NCI-H128 (cell line): ENCODE results near the gene TEC.
"Not testable (repeated sequence)": the region's sequence is repeated elsewhere in the genome, so short reads cannot be mapped to it uniquely, and the experiment has no call there.

ENCODE experiments used
- DNase-seq: peaks from one replicate; lab custom pipeline; 2025; ENCODE audit not compliant: unreplicated experiment; lab: John Stamatoyannopoulos, UW

Gene TEC

DNA sequence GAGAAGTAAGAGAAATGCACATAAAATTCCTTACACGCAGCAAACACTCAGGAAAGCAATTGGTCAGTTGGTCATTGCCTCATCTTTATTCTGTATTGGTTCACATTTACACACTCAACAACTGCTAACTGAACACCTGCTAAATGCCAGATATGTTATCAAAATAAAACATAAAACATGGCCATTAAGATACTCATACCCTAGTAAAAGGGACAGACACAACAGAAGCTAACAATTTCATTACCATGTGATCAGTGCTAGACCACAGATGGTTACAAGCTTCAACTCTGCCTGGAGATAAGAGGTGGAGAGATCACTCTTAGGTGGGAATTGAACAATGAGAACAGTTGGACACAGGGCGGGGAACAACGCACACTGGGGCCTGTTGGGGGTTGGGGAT, 26.2 kb downstream of the TEC start:
- no peak for DNase-seq

DNA sequence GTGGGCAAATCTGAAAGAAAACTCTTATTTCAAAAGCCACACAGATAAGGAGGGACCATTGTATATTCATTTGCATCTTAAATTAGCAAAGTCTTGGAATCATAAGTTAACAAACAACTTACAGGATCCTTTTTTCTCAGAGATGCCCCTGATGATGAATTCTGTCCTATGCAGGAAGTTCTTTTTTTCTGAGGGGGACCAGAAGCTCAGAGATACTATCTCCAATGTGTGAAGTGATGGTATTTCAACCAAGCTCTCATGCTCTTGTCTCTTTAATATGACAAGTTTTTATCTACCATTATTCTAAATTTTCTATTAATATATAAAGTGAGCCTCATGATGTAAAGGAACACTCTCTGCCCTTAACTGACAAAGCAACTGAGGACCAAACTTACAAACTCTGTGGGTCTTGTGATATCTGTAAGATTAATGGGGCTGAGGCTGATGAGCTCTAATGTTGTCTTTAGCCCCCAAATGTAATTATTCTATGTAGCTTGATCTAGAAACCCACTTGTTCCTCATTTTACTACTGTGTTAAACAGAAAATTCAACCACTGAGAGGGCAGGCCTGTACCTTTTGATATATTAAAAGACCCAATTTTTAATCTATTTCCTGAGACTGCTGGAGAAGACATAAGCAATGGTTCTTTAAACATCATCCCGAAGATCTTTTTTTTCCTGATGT, 27.0 kb downstream of the TEC start:
- DNase-seq: no peak

DNA sequence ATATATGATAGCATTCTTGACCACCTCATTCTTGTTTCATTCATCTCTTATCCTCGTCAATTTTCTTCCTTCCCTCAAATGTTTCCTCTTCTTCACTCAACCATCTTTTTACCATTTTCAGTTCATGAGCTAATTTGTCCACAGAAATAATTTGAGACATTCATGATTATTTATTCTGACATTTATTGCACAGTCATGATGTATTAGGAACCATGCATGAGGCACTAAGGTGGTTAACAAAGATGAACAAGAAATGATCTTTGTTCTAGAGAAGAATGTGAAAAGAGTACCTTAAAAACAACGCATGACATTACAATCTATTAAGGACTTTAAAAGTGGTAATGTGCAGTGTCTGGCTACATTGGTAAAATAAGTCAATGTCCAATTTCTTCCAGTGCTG, 27.9 kb downstream of the TEC start:
- DNase-seq: no peak

DNA sequence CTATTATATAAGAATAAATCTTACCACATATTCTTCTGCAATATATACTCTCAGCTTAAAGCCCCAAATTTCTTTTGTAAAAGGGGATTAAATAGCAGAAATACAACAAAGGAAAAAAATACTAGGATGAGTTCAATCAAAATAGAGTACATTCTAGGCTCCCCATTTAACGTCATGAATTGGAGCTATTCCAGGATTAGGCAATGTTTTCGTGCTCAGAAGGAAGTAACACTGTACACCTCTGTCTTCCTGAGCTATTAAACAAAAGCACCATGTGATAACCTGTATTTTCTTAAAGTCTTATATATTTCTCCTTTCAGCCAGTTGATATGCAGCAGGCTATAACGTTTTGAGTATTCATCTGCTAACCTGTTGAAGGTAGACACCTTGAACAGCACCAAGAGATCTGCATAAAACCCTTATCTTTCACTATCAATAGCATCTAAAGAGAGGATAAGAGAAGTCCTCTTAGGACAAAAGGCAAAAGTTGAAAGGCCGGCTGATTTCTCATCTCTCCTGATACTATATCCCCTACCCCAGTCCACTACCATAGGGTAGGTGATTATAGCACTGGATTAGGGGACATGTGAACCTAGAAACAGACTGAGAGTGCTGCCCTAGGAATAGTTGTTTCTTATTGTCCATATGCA, 31.5 kb downstream of the TEC start:
- DNase-seq: no peak

DNA sequence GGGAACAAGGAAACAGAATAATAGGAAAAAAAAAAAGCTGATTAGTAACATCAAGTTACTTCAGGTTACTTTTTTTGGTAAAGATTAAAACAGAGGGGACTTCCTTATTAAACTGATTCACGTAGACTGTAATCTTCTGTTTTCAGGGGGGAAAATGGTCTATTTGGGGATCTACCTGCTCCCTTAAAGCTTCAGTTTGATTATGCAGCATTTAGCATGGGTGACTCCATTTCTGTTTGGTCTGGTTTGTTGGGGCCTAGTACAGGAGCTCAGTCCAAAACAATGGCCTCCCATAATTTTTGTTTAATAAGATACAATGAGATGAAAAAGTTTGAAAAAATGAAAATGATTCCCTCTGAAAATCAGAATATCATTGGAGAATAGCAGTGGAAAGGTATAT, 34.6 kb downstream of the TEC start:
- DNase-seq: no peak

DNA sequence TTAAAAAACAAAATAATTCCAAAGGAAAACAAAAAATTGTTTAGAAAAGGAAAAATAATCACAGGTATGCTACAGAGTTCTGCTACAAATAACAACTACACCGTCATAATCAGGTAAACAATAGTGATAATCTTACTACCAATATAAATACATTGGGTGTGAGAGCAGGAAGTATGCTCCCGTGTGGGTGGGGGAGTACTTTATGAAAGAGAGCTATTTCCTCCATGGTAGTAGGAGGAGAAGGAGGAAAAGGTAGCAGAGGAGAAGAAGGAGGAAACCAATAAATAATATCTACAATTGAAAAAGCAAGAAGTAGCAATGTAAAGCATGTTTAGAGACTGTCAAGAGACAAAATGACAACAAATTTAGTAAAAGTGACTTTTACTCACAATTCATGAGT, 35.1 kb downstream of the TEC start:
- no peak for DNase-seq

DNA sequence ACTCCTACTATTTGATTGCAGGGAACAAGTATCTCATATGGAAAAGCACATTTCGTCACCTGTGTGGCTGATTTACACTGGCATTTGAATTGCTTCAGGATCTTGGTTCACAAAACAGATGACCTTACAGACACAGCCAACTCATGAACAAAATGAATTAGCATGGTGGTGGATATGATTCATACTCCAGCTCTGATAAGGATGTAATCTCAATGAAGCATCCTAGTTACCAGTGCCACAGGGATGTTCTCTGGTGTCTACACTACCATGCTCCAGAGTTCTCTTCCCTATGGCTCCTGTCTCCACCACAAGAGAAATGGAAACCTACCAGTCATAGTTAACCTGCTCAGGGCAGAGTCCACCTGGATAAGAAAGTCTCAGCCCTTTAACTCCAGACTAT, 40.7 kb downstream of the TEC start:
- DNase-seq: no peak

DNA sequence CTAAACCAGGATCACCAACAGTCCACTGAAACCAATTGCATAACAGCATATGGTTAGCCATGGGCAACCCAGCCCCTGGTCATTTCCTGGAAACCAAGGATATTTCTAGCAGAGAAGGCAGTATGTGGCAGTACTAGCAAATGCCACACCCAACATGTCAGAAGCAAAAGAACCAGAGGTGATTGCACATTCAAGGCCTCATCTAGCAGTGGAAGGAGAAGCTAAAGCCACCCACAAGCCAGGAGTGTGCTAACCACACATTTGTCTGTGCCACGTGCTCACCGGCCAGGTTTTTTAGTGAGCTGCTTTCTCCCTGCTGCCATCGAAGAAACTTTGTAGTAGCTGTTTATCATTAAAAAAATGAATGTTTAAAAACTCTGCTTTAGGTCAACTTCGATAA, 42.0 kb downstream of the TEC start:
- DNase-seq: no peak

DNA sequence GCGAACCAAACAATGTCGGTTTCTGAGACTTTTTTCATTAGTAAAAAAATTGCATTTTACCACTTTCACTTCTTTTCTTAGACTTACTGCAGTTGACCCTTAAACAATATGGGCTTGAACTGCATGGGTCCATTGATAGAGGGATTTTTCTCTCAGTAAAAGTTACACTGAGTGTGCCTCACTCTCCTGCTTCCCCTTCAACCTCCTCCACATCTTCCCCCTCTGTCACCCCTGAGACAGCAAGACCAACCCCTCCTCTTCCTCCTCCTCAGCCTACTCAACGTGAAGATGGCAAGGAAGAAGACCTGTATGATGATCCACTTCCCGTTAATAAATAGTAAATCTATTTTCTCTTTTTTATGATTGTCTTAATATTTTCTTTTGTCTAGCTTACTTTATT, 43.4 kb downstream of the TEC start:
- DNase-seq: no peak

DNA sequence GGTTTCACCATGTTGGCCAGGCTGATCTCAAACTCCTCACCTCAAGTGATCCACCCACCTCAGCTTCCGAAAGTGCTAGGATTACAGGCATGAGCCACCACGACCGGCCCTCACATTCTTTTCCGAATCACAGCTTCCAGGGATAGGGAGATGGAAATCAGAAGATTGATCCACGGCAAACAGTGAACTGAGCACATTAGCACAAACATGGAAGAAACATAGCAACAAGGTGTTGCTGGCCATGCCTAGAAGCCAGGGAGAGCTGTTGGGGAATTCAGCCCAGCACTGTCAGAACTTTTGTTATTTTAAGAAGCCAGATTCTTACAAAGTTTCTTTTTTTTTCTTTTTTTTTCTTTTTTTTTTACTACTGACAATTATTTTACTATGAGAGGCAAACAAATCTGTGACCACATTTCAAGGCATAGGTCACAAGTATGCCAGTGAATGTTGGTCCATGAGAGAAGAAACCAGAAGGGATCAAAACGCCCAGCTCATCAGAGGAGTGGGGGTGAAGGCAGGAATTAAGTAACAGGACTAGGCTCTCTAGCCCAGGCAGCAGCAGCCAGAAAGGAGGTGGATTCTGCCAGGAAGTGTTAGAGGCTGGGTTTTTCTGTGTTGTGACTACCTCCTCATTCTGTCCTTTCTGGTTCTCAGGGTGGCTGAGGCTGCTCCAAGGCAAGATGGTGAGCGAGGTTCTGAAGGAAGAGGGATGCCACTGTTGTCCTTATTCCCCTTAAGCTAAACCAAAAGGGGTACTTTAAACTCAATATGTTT, 44.1 kb downstream of the TEC start:
- DNase-seq: no peak

DNA sequence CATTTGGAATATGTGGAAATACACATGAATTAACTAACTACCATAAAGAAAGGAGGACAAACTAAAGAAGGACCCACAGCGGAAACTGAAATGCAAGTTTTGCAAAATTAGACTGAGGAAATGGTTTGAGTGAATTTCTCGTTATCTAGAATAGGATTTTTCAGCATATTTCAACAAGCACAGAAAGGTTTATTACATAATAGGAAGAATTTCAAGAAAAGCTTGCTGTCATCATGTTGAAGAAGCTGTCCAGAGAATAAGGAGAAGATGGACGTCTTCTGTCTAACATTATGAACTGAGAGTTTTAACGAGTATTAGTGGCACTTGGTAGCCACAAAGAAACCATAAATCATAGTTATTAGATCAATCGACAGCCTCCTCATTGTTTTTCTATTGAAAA, 45.0 kb downstream of the TEC start:
- DNase-seq: no peak

DNA sequence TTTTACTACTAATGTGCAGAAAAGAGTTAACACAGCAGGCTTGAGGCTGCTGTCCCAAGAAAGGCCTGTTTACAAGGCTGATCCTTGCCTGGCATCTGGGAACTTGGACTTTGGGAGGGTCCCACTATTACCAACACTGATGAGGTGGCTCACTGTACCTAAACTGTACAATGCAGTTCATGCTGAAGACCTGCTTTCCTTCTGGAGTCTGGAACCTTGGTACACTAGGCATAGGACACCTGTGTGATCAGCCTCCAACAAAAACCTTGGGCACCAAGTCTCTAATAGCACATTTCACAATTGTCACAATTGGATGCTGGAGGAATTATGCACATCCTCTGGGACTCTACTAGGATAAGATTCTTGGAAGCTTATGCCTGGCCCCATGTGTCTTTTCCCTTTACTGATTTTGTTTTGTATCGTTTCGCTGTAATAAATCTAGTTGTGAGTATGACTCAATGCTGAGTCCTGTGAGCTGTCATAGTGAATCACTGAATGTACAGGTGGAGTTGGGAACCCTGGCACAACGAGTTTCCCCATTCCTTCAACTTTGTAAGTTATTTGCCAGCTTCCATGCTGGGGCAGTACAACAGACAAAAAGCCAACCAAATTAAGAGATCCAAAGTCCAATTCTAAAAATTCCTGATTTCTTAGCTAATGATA, 45.9 kb downstream of the TEC start:
- DNase-seq: no peak

DNA sequence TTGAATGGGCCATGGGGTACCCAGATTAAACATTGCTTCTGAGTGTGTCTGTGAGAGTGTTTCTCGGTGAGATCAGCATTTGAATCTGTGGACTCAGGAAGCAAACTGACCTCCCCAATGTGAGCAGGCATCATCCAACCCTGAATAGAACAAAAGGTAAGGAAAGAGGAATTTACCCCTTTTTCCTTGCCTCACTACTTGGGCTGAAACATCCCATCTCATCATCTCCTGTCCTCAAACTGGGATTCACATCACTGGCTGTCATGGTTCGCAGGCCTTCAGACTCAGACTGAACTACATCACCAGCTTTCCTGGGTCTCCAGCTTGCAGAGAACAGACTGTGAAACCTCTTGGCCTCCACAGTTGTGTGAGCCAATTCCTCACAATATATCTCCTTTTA, 47.1 kb downstream of the TEC start:
- no peak for DNase-seq

DNA sequence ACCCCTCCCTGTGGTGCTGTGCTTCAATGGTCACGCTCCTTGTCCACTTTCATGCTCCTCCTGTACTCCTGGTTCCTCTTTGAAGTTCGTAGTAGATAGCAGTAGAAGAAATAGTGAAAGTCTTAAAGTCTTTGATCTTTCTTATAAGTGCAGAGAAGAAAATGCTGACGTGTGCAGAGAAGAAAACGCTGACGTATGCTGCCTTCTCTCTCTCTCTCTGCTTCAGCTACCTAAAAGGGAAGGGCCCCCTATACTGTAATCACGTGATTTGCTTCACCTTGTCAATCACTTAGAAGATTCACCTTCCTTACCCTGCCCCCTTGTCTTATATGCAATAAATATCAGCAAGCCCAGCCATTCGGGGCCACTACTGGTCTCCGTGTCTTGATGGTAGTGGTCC, 50.2 kb downstream of the TEC start:
- DNase-seq: not testable (repeated sequence)

DNA sequence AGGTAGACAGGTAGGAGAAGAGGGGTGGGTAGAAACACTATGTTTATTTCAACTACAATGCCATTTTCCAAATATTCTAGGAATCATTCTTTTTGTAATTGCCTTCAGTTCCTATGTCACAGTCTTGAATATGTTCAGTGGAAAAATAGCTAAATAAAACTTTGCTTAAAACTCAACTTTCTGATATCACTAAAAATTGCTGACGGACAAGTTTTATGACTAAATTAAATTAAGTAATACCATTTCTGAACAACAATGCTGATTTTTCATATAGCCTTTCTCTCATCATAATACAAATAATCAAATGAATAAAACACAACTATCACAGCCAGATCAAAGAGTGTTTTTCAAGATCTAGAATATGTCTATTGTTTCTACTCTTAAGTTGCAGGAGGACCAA, 53.1 kb downstream of the TEC start:
- DNase-seq: no peak

DNA sequence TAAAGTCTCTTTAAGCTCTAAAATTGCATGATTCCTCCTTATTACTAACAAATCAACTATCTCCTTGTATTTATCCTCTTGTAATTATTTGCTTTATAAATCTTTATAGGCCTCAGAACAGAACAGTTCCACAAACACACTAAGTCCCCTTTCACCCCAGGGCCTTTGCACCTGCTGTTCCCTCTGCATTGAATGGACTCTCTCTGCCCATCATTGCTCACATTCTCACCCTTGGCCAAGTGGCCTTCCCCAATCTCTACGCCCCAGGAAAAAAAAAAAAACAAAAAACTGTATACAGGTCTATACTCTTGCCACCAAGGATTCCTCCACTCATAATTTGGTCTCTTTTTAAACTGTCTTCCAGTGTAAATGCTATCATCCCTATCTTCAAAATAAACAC, 53.7 kb downstream of the TEC start:
- no peak for DNase-seq

DNA sequence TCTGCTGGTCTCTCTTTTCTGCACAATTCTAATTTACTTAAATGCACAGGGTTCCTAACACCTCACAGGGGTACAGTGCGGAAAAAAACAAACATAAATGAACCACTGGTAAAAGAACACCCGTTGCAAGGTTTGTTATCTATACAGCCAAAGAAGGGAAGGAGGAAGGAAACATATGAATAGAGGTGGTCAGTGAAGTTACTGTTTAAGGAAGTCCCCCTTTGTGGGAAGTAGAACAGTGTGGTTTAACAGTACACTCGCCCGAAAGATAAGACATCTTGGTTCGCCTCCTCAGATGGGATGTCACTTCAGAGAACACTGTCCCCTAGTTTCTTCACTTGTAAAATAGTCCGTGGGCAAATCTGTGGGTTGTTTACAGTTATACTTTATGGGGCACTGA, 57.5 kb downstream of the TEC start:
- no peak for DNase-seq

DNA sequence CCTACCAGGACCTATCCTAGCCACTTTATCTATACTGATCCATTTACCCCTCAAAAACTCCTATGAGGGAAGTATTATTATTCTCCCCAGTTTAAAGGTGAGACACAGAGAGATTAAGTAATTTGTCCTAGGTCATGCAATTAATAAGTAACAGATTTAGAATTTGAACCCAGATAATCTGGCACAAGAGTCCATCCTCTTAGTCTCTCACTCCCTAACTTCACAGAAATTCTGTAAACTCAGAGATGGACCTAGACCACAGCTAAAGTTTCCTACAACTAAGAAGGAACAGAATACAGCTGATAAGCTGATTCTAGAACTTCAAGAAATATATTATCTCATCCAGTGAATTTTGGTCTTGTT, 58.7 kb downstream of the TEC start:
- no peak for DNase-seq

DNA sequence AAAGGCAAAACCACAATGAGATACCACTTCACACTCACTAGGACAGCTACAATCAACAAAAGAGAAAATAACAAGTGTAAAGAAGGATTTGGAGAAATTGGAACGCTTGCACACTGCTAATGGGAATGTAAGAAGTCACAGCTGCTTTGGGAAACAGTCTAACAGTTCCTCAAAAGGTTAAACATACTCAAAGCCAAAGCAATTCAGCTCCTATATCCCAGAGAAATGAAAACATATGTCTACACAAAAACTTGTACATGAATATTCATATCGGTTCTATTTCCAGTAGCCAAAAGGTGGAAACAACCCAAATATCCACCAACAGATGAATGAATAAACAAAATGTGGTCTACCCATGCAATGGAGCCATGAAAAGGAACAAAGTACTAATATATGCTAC, 64.0 kb downstream of the TEC start:
- DNase-seq: no peak

DNA sequence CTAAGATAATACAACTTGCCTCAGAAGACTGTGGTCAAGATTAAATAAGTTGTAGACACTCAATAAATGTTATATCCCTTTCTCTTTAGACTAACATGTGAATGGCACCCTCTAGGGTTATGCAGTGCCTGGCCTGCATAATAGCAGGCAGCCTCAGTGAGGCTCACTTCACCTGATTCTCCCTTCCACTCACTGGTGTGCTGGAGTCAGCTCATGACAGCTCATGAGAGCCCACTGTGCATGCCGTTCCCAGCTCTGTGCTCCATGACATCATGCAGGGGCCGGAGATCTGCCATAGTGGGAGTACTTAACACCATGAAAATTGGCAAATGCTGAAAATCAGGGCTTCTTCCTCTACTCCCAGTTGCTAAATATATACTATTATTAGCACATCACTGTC, 64.5 kb downstream of the TEC start:
- no peak for DNase-seq

DNA sequence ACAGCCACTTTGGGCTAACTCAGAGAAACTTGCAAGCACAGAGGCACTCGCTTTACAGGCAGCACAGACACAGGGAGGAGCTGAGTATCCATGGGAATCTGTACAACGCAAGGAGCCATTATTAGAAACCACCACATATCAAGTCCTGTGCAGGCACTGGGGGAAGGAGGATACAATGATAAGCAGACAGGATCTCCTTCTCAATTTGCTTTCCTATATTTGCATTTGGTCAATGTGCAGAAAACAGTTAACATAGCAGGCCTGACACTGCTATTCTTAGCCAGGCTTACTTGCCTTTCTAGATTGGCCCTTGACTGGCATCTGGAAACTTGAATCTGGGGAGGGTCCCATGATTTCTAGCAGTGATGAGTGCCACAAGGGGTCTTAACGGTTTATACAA, 65.8 kb downstream of the TEC start:
- no peak for DNase-seq

DNA sequence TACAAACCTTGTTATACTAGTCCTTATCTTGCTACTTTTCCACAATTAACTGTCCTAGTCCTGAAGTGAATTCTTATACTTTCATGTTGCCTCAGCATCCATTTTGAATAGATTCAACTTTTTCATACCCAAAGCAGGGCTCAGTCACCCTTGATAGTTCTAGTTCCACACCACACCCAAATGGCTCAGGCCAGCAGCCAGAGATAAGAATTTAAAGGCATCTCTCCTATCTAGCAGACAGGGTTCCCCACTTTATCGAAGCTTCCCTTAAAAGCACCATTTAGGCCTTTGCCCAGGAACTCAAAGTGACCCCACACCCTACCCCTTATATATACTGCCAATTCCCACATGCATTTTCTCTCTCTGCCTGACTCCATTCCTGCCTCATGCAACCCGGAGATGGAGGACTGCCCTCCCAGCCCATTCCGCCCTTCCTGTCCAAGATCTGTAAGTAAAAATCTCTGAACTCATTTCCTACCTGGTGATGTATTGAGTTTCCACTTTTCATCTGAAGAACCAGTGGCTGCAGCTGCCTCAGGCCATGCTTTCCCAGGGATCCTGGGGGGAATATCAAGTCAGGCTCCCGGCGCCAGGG, 71.9 kb downstream of the TEC start:
- no peak for DNase-seq
